D341Med (cell line): ENCODE measurements around the gene ADGRA3.
A peak's percentile ranks its signal among the peaks of the same experiment; 100 is the strongest.
"Not testable (repeated sequence)": the region's sequence is repeated elsewhere in the genome, so short reads cannot be mapped to it uniquely, and the experiment has no call there.

Experiments used
- DNase-seq: peaks from one replicate; pipeline ENCODE4 v3.0.0; 2012; ENCODE audit warnings: low spot score

ADGRA3 gene

DNA sequence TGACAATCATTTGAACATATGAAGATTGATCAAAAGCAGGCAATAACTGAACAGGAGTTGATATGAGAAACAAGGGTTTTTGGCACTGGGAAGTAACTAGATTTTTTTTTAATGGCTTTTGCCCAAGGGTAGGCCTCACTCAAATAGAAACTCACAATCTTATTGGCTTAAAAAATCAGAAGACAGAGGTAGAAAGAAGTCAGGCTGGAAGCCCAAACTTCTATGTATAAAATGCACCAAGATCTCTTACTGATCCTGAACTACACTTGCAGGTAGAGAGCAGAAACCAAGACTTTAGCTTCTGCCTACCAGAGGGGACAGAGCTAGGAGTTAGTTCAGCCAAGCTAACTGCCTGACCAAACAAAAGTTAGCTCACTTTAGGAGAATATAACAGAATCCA lies 74.9 kb downstream of the ADGRA3 start:
- DNase-seq, result no peak

GRCh38 chr4:22439947-22440346 lies 75.9 kb downstream of the ADGRA3 start:
- DNase-seq, result no peak

DNA sequence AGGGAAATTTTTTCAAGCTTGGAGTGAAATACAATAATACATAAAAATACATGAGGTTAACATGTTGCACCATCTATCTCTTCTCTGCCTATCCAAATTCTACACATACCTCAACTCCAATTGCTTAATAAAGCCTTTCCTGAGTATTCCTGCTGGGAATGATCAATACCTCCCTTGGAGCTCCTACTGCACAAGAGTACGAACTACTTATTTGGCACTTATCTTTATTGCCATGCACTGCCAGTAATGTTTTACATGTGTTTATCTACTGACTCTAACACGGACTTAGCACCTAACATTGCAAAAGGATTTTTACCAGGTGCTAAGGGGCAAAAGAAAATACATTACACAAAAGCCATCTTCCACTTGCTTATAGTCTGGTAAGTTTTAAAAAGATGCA lies 80.2 kb downstream of the ADGRA3 start:
- no peak for DNase-seq

DNA sequence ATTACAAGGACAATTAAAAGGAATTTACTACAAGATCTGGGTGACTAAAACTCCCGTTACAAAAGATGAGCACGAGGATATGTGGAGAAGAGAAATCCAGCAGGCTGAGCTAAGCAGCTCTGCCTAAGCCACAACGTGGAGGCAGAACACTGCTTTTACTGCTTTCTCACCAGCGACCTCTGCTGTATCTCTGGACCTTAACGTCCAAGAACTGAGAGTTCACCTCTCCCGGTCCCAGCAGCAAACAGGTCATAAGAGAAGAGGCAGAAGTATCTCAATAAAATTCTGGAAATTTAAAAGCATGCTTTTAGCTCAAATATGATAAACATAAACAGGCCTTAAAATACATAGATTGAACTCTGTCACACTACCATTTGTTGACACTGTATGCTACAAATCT lies 81.0 kb downstream of the ADGRA3 start:
- peak; percentile 74 for DNase-seq

- no peak for DNase-seq
Measured at GRCh38 chr4:22430626-22431025, 85.2 kb downstream of the ADGRA3 start.

DNA sequence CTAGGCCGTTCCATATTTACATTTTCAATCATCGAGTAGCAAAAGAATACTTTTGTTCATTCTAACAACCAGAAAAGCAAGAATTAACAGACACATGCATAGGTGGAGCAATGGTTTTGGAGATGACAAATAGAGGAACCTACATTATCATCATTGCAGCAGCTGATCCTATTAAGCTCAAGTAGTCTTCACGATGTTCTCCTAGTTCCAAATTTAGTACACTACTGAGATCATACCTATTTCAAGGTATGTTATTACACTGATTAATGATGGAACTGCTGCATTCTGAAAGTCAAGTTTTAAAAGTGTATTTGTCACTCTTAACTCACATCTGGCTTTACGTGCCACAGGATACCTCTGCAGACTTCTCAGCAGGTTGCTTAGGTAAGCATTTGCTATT lies 87.4 kb downstream of the ADGRA3 start:
- DNase-seq, result no peak

- DNase-seq, result no peak
Measured at GRCh38 chr4:22427675-22428074, 88.2 kb downstream of the ADGRA3 start.

GRCh38 chr4:22420291-22420690 lies 95.6 kb downstream of the ADGRA3 start:
- DNase-seq, result no peak

GRCh38 chr4:22417408-22417807 lies 98.5 kb downstream of the ADGRA3 start:
- DNase-seq, result no peak

DNA sequence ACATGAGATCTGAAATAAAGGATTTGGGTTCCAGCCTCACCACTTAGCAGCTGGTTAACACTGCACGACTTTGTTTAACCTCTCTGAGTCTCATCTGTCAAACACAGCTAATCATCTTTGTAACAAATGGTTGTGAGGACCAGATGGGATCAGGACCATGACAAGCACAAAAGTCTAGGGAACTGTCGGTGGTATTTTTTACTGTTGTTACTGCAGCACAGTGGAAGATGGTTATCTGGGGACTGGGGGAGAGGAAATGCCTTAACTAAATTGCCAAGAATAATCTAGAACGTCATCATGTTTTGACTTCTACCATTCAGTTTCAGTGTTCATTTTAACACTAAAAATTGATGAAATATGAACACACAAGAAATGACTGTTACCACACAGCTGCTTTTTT lies 99.5 kb downstream of the ADGRA3 start:
- DNase-seq, result no peak

DNA sequence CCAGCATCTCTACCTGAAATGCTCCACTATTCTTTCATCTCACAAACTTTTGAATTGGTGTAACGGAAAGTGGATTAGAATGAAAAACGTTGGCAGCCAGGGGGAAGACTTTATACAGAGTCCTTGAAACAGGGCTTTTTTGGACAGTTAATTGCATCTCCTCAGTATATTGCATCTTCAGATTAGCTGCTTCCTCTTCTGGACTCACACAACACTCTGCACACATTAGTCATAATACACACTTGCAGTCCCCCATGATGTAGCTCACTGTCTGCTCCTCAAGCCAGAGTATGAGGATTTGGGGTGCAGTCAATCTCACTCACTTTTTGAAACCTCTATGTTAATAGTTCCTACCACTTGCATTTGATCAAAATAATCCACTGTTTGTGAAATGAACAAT lies 101.0 kb downstream of the ADGRA3 start:
- DNase-seq, result no peak

GRCh38 chr4:22413471-22413870 lies 102.4 kb downstream of the ADGRA3 start:
- no peak for DNase-seq

DNA sequence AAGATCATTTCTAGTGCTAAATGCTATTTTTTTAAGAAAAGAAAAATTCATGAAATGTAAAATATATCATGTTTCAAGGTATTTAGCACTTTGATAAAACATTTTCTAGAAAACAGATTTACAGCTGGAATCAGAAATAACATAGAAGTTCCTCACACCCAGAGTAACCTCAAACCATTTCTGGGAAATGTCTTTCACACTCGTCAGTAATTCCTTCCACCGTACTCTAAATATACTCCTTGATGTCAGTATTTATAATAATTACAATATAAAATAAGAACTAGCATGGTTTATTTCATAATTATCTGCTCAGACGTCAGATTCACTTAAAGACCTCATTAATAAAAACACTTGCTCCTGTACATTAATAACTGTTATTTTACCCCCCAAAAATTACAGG lies 103.9 kb downstream of the ADGRA3 start:
- DNase-seq, result no peak

DNA sequence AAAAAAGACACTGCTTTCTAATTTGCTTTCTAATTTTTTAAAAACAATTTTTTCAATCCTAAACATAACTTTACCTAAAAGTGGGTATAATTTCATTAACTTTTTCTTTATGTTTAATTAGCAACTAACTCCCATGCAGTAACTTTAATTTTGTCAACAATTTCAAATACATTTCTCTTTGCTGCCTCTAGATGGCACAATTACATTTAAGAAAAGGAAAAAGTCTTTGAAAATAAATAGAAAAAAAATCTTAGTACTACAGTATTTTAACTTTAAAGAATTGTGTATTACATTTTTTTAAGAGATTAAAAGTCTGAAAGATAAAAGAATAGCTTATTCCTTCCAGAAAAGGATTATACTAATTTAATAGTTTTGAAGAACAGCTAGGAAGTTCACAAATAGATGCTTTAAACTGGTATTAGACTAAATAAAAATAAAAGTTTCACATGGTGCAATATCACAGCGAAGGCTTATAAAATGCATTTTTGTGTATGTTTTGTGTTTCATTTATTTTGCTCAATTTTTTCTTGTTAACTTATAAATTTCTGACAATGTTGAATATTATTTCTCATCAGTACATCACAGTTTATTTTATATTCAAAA lies 105.1 kb downstream of the ADGRA3 start:
- no peak for DNase-seq

GRCh38 chr4:22408474-22408873 lies 107.4 kb downstream of the ADGRA3 start:
- no peak for DNase-seq

GRCh38 chr4:22407361-22407760 lies 108.5 kb downstream of the ADGRA3 start:
- no peak for DNase-seq

- no peak for DNase-seq
Measured at GRCh38 chr4:22398671-22399070, 117.2 kb downstream of the ADGRA3 start.

- no peak for DNase-seq
Measured at GRCh38 chr4:22391551-22391950, 124.3 kb downstream of the ADGRA3 start.

- peak; percentile 71 for DNase-seq
Measured at GRCh38 chr4:22389240-22389870, 126.5 kb downstream of the ADGRA3 start.

- no peak for DNase-seq
Measured at GRCh38 chr4:22385611-22386011, 130.3 kb downstream of the ADGRA3 start.

GRCh38 chr4:22384154-22384553 lies 131.7 kb downstream of the ADGRA3 start:
- no peak for DNase-seq

DNA sequence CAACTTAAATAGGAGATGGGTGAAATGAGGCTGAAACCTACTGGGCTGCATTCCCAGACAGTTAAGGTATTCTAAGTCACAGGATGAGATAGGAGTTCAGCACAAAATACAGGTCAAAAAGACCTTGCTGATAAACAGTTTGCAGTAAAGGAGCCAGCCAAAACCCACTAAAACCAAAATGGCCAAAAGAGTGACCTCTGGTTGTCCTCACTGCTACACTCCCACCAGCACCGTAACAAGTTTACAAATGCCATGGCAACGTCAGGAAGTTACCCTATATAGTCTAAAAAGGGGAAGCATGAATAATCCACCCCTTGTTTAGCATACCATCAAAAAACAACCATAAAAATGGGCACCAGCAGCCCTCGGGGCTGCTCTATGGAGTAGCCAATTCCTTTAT lies 133.7 kb downstream of the ADGRA3 start:
- not testable (repeated sequence) for DNase-seq

DNA sequence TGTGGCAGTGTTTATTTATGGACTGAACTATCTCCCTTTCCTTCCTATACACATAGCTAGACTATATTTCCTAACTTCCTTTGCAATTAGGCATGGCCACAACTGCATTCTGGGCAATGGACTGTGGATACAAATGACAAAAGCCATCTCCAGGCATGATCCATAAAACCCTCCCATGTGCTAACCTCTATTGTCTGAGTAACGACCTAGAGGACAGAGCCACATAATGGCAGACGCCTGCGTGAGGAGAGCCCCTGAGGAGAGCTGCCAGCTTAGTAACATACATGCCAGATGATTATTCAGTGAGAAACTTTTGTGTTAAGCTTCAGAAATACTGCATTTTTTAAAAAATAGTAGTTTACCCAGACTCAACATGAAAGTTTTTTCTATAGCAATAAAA lies 142.9 kb downstream of the ADGRA3 start:
- no peak for DNase-seq

GRCh38 chr4:22369901-22370562 lies 145.8 kb downstream of the ADGRA3 start:
- DNase-seq, result no peak
